NCI-H187 treated with DMSO at 0.1 percent for 48 hours (cell line): ENCODE results near the gene UCHL3.

Source experiments
- DNase-seq: peaks from one replicate; lab custom pipeline; 2025; lab: John Stamatoyannopoulos, UW

UCHL3 gene

DNA sequence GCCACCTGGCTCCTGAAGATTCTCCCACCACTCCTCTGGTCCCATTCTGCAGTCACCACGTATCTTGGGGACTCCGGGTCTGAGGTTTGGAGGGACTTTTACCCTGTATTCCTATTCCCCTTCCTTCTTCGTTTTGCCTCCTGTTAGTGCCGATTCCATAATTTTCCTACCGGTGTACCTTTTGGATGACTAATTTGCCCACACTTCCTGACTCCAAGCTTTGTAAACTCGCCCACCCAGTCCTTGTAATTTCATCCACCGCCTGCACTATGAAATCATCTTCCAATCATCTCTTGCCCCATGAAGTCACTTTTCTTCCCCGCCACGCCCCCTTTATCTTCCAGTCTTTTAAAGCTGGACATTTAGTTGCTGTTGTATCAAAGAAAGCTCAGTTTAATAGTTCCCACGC lies 572 bp downstream of the UCHL3 start:
- peak; percentile 20 for DNase-seq

DNA sequence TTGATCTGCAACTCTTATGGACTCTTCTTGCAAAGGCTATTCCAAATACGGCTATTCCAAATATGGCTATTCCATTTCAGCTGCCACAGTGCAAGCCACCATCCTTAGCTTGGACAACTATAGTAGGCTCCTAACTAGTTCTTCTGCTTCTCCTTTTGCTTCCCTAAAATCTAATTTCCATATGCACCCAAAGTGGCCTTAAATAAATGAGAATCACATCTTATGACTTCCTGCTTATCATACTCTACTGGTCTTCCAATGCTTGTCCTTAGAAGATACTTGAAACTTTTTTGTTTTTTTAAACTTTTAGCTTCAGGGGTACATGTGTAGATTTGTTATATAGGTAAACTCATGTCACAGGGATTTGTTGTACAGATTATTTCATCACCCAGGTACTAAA lies 4.9 kb downstream of the UCHL3 start:
- no peak for DNase-seq

DNA sequence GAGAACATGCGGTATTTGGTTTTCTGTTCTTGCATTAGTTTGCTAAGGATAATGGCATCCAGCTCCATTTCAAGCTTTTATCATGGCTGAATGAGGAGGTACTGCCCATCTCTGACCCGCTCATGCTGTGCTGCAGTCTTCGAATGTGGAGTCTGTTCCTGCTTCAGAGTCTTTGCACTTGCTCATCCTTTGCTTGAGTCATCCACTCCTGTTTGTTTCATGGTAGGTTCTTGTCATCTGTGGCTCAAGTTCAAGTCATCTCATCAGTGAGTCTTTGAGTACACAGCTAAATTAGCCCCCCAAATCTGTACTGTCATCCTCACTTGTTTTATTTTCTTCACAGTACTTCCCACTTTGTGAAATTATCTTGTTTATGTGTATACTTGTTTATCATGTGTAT lies 5.4 kb downstream of the UCHL3 start:
- DNase-seq, result no peak

DNA sequence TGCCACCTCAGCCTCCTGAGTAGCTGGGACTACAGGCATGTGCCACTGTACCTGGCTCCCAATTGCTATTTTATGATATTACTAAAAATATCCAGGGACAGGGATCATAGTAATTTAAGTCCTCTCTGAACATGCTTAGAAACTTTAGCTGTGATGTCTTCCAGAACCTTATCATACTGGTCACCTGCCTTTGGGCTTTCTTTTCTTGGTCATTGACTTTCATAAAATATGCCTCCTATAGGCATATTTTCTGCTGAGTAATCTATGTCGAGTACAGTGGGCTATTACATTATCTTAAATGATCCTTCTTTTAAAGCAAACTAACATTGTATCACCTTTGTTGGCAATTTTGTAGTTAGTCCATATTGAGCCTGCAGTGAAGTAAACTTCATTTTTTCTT lies 6.2 kb downstream of the UCHL3 start:
- DNase-seq, result no peak

DNA sequence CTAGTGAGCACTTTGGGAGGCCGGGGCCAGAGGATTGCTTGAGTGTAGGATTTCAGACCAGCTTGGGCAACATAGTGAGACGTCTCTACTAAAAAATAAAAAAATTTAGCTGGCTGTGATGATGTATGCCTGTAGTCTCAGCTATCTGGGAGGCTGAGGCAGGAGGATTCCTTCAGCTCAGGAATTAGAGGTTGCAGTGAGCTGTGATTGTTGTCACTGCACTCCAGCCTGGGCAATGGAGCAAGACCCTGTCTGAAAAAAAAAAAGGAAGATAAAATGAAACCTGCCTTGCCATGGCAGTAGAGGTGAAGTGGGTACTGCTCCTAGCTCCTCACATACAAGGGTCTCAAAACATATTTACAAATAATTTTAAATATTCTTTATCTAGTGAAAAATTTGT lies 7.4 kb downstream of the UCHL3 start:
- no peak for DNase-seq

DNA sequence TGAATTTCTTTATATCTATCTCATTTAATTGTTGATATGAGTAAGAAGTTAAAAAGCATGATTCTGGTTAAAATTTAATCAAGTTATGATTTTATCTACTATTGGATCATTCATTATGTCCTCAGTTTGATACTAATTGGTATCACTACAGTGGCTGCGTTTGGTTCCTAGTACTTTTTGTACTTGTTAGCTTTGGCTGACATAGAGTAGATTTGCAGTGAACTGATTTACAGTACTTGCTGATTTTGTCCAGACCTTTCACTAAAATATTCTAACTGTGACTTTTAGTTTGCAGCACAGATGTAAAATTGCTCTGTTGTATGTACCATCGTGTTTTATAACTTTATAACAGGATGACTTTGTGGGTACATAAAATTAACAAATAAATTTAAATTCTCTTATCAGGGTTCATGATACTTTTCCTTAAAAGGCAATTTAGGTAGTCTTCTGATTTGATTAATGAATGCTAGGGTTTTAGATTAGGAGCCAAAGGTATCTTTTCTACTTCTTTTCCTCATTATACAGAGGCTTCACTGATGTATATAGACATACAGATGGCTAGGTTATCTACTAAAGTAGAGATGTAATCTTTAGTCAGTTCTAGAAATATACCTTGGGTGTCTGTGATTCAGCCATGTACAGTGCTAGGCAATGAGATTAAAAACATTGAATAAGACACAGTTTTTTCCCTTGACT lies 8.7 kb downstream of the UCHL3 start:
- DNase-seq, result no peak

DNA sequence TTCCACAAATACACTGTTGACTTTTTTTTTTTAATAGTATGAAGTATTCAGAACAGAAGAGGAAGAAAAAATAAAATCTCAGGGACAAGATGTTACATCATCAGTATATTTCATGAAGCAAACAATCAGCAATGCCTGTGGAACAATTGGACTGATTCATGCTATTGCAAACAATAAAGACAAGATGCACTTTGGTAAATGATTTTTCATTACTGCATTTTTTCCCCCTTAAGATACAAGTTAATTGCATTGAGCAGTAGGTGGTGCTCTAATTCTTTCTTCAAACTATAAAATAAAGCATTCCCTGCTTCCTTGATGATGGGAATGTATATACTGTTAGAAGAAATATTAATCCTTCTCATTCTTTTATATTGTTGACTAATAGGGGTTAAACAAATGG lies 17.1 kb downstream of the UCHL3 start:
- no peak for DNase-seq

DNA sequence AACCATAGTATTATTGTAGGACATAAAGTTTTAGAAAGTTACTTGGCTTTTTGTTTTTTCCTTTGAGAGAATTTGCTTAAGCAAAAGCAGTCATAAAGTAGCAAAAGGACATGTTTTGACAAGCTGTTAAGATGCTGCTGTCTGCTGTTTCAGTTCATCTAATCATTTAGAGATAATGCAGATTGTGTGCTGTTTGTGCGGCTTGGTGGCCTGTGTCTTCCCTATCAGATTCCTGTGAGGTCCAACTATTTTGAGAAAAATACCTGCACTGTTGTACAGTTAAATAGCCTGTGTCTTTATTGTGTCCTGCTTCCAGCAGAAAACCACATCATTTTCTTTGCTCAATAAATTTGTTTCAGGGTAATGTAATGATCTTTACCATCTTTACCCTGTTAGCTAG lies 20.0 kb downstream of the UCHL3 start:
- no peak for DNase-seq

DNA sequence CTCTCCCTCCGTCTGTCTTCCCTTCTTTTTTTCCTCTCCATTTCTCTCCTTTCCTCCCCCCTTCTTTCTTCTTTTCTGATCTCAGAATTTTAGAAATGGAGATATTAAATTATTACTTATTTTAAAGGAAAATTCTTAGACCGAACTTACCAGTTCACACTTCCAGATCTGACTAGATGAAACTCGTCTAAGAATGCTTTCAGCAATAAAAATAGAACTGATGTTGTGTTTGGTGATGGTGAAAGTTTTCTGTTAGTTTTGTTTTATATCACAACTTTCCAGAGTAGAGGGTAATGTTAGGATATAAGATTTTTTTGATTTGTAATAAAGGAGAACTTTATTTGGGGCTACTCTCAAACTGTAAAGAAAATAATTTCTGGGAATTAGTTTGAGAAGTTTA lies 29.9 kb downstream of the UCHL3 start:
- DNase-seq, result no peak

DNA sequence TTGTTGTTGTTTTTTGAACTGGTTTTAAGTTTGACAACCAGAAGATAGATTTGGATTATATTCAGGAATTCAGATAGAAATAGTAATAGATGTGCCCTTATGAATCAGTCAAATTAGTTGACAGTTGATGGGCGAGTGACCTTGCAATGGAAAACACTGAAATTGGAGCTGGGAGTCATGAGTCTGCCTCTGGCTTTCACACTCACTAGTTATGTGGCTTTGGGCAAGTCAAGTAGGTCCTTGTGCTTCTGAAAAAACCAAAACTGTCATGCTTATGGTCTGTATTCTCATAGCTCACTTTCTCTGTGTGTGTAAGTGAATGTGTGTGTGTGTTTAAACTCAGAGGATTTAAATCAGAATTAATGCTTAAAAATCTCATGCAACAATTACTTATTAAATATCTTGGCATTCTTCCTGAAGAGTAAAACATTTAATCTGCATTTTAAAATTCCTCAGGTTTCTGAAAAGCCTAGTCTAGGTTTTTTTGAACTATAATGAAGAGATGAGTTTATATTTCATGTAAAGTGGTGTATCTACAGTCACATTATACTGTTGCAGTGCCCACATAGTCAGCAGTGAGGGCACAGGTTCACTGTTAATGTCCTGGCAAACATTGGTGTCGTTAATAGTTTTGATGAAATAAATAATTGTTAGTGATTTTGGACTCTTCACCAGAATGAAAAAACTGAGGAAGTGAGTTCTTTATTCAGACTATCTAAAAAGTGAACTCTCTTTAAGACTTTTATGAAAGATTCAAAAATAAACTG lies 32.5 kb downstream of the UCHL3 start:
- DNase-seq, result no peak

DNA sequence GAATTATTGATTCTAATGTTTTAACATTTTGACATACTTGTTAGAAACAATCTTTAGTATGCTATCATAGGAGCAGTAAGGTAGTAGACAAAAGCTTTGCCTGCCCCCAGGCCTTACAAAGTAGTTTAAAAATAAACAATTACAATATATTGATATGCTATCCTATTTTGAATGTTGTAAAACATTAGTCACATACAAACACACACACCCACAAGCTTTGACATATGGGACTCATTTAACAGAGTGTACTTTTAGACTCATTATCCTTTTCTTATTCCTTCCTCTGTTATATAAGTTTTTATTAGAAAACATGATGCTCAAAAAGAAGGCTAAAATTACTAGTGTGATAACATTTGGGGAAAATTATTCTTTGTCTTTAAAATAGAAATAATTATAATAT lies 33.5 kb downstream of the UCHL3 start:
- no peak for DNase-seq

DNA sequence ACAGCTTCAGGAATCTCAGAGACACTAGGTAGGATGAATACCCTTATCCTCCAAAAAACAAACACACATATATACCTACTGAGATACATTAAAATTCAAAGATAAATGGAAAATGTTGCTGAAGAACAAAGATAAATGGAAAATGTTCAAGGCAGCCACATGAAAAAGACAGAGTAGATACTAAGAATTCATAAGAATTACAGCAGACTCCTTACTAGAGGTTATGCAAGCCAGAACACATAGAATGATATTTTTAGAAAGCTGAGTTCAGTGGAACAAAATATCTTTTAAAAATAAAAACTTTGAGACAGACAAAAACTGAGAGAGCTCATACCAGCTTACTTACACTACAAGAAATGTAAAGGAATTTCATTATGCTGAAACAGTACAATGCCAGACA lies 35.6 kb downstream of the UCHL3 start:
- DNase-seq, result no peak

DNA sequence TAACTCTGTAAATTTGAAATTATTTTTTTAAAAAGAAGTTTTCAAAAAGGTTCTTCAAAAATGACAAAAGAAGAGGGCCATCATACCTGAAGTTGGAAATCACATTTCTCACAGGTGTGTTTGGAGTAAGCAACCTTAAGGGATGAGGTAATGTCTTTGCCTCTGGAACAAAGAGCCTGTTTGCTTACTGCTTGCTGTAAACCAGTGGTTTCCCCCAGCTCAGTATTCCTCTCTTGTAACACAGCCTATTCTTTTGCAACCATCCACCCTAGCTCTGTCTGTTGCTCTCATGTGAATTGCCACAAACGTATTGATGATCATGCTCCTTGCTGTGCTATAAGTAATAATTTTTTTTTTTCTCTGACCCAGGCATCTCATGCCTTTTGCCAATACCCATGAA lies 38.1 kb downstream of the UCHL3 start:
- DNase-seq, result no peak

DNA sequence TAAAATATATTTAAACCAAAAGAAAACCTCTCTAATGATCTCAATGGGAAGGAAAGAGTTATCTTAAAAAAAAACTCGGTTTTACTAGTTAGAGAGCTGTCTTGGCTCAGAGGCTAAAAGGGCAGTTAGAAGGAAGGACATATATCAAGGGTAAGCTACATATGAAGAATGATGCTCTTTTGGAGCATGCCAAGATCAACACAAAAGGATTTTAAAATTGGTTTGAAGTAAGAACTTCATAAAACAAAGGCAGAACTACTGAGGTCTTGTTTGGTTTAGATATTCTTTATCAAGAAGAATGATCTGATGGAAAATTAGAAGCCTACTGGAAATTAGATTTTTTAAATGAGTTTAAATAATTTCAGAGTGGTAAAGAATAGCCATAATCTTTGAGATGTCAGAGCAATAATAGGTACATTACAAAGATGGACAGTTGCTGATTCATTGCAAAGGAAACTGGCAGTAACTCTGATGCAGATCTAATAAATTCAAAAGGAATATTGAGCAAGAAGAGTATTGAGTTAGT lies 47.1 kb downstream of the UCHL3 start:
- DNase-seq, result no peak

DNA sequence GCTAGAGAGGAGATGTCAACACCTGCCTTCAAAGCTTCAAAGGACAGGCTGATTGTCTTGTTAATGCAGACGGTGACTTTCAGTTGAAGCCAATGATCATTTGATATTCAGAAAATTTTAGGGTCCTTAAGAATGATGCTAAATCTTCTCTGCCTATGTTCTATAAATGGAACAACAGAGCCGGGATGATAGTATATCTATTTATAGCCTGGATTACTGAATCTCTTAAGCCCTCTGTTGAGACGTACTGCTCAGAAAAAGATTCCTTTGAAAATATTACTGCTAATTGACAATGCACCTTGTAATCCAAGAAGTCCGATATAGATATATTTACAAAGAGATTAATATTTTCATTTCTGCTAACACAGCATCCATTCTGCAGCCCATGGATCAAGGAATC lies 50.8 kb downstream of the UCHL3 start:
- no peak for DNase-seq

DNA sequence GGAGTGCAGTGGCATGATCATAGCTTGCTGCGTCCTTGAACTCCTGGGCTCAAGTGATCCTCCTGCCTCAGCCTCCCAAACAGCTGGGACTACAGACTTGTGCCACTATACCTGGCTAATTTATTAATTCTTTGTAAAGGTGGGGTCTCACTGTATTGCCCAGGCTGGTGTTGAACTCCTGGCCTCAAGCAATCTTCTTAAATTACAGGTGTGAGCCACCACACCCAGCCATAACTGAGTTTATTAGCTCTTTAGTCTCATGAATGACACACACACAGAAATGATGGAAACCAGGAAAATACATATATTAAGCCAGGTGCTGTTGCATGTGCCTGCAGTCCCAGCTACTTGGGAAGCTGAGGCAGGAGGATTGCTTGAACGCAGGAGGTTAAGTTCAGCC lies 53.4 kb downstream of the UCHL3 start:
- no peak for DNase-seq

DNA sequence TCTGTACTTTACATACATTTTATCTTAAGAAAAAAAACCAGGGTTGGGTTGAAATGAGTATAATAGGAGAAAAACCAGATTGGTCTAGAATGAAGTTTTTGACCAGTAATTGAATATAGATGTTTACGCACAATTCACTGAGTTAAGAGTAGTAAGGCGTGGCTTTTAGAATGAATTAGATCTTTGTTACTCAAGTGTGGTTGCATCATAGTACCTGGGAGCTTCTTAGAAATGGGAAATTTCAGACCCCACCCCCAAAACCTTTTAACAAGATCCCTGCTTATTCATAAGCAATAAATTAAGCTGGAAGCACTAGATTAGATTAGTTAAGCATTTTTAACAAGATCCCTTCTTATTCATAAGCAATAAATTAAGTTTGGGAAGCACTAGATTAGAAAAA lies 57.9 kb downstream of the UCHL3 start:
- no peak for DNase-seq

DNA sequence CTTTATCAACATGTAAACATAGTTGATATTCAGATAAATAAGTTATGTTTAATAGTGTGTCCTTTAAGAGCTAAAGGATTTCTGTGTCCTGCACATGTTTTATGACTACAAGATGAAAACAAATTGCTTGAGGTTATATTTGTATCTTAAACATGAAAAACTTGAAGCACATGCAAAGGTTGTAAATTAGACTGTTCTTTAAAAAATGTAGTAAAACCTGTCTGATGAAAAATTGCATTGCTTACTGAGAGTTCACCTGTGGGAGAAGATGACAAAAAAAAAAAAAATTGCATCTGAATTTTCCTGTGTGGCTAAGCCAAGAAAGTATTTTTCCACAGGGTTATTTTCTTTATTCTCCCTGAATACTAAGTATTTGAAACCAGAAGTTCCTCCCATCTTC lies 60.9 kb downstream of the UCHL3 start:
- DNase-seq, result no peak

DNA sequence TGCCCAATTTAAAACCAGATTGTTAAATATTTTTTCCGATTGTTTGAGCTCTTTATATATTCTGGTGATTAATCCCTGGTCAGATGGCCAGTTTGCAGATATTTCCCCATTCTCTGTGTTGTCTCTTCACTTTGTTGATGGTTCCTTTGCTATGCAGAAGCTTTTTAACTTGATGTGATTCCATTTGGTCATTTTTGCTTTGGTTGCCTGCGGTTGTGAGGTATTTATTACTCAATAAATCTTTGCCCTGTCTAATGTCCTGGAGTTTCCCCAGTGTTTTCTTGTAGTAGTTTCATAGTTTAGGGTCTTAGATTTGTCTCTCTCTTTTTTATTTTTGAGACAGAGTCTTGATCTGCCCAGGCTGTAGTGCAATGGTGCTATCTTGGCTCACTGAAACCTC lies 62.8 kb downstream of the UCHL3 start:
- no peak for DNase-seq

DNA sequence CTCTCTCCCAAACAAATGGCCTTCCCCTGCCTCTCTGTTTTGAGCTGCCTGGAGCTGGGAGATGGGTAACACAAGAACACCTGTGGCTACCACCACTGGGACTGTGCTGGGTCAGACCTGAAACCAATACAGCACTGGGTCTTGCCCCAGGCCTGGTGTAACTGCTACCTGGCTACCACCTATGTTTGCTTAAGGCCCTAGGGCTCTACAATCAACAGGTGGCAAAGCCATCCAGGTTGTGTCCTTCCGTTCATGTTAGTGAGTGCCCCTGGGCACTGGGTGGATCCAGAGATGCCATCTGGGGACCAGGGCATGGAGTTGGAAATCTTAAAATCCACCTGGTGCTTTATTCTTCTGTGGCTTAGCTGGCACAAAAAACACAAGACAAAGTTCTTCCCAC lies 67.6 kb downstream of the UCHL3 start:
- DNase-seq, result no peak

DNA sequence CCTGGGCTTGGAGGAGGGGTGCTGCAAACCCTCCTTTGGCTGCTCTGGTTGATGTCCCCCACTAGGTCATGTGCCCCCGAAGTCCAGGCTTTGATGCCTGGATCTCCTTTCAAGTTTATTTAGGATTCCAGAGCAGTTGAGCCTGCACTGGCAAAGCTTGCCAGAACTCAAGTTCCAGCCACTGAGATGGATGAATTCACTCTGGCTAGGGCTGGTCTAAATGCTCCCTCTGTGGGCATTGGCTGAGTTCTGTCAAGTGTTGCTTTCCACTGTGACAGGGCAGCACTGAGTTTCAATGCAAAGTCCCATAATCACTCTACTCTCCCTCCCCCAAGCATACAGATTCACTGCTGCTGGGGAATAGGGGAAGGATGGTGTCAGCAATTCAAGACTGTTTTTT lies 68.7 kb downstream of the UCHL3 start:
- no peak for DNase-seq

DNA sequence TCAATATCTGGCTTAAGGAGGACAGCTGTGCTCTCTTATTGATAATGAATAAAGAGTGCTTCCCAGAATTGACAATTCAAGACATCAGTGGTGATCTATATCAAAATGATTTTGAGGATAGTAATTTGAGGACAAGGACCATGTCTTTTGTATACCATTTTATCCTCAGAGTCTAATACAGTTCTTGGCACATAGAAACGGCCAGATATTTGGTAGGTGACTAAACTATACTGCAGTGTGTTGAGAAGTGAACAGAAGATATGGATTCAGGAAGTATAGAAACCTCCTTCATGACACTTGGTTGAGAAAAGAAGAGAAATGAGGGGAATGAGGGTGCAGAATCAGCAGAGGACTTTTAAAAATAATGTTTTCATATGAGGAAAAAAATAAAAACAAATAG lies 70.4 kb downstream of the UCHL3 start:
- no peak for DNase-seq

DNA sequence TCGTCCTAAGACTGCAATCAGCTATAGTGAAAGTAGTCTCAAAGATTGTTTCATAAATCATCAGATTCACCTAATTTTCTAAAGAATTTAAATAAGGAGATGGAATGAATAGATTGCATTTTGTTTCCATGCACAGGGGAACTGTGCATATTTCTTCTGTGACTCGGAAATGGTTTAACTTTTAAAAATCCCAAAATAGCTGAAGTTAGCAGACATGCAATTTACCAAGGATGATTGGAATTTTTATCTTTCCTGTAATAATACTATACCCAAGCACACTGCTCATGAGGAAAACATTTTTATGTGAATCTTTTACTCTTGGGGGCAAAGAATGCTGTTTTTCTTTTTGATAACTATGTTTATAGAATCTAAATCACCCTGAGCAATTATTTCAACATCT lies 71.6 kb downstream of the UCHL3 start:
- no peak for DNase-seq

DNA sequence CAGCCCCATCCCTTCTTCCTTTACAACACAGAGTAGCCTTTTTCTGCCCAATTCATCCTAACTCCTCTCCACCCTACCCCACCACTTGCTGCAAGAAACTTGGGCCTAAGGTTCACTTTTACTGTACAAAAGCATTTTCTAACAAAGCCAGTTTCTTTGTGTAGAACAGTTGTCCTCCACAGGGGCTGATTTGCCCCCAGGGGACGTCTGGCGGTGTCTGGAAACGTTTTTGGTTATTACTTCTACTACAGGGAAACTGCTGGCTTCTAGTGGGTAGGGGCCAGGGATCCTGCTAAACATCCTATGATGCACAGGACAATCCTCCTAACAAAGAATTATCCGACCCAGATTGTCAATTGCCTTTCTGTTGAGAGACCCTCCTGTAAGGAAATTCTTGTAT lies 79.2 kb downstream of the UCHL3 start:
- no peak for DNase-seq
